Renal cortex interstitium (tissue), 11 donors: ENCODE results near the gene RAB11FIP3. TPM values are rescaled to one million over a fixed set of nuclear protein-coding genes. Genes with fewer than 3 reads are reported as not detected.
"Not testable (repeated sequence)": the region's sequence is repeated elsewhere in the genome, so short reads cannot be mapped to it uniquely, and the experiment has no call there.

ENCODE experiments used
- DNase-seq, 11 donors: peaks; one replicate each; pipeline ENCODE4 v3.0.0-alpha.2; 2013; ENCODE audit warnings: low read depth in 9 of 11, low spot score in 4 of 11; ENCODE audit errors: extremely low read depth in 1 of 11
- polyA plus RNA-seq, 3 donors: library from polyadenylated mRNA; unstranded; fragments of 120-200 nt; gene quantifications; one replicate each; pipeline ENCODE4 v1.2.1, GENCODE V29; 2013; ENCODE audit not compliant: insufficient read length in 3 of 3

Gene RAB11FIP3
- polyA plus RNA-seq, 3 donors, result 96.3 to 159 (median 104) TPM

DNA sequence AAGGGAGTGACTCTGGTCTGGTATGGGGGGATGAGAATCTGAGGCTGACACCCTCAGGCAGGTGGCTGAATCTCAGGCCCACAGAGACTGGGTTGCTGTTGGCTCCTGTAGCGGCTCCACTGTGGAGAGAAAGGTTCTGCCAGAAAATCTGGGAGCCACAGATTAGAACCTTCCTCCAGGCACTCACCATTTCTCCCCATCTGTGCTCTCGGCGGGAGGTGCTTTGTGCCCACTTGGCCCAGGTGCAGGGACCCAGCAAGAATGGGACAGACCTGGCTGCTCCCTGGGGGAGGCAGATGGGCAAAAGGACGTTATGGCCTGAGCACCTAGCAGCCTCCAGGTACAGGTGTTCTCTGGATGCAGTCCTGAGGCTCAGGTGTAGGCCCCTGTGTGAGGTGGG is 20.1 kb downstream of the RAB11FIP3 start:
- no peak for DNase-seq

- no peak for DNase-seq
Measured at GRCh38 chr16:450385-450784, 24.9 kb downstream of the RAB11FIP3 start.

GRCh38 chr16:450785-451512 is 25.5 kb downstream of the RAB11FIP3 start:
- no peak for DNase-seq

DNA sequence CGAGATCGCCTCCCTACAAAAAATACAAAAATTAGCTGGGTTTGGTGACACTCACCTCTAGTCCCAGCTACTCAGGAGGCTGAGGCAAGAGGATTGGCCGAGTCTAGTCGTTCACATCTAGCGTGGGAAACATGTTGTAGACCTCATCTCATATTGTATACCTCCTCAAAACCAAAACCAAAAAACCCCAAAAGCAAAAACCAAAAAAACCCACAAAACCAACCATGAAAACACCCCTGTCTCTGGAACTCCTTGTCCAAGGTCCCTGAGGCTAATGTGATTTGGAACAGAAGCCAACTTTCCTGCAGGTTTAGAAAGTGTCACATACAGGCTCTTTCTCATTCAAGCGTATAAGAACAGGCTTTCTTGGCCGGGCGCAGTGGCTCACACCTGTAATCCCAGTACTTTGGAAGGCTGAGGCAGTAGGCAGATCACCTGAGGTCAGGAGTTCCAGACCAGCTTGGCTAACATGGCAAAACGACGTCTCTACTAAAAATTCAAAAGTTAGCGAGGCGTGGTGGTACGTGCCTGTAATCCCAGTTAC is 29.0 kb downstream of the RAB11FIP3 start:
- no peak for DNase-seq

GRCh38 chr16:455453-455852 is 30.0 kb downstream of the RAB11FIP3 start:
- no peak for DNase-seq

- DNase-seq, result no peak
Measured at GRCh38 chr16:456891-457483, 31.5 kb downstream of the RAB11FIP3 start.

DNA sequence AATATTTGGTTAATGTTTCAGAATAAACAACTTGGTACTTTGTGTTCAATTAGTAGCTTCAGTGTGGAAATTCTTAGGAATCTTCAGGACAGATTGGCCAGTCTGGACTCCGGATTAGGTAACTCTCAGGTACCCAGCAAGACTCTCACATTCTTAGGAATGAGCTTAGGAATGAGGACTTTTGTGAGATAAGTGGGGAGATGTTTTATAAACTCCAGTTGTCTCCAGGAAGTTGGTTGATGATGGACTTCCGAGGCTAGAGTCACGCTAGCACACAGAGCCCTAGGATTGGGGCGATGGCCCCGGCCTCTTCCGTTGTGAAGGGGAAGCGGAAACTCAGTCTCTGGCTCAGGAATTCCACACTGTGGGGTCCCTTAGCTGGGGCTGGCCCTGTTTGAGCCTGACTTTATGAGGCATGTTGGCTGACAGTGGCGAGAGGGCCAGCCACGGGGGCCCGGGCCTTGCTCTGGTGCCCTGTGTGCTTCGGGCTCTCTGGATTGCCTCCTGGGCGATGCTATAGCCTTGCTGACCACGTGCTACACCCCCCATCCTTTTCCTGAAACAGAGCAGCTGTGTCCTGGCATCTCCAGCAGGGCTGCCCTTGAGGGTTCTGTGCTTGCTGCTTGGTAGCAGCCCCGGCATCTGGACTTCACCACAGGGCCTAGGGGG is 32.4 kb downstream of the RAB11FIP3 start:
- DNase-seq, result no peak

- DNase-seq, result no peak
Measured at GRCh38 chr16:459761-460160, 34.3 kb downstream of the RAB11FIP3 start.

GRCh38 chr16:460787-461186 is 35.3 kb downstream of the RAB11FIP3 start:
- no peak for DNase-seq

DNA sequence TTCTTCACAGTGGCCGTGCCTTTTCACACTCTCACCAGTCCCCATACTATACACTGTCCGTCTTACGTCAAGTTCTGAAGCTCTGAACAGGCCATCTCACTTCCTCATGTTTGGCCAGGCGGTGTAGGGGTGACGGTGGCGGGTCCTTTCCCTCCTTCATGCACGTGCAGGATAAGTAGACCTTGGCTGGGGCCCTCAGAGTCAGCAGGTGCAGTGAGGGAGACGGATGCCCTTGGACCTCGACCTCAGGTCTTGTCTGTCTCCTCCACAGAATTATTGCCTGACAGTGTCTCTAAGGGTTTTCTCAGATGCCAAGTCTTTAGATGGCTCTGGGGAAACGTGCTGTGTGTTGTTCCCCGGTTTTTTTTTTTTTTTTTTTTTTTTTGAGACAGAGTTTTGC is 37.6 kb downstream of the RAB11FIP3 start:
- DNase-seq, result no peak

- DNase-seq, result no peak
Measured at GRCh38 chr16:466651-467050, 41.2 kb downstream of the RAB11FIP3 start.

GRCh38 chr16:467249-467871 is 41.9 kb downstream of the RAB11FIP3 start:
- not testable (repeated sequence) for DNase-seq

- no peak for DNase-seq
Measured at GRCh38 chr16:468068-468821, 42.8 kb downstream of the RAB11FIP3 start.

- DNase-seq, result not testable (repeated sequence)
Measured at GRCh38 chr16:469459-469858, 44.0 kb downstream of the RAB11FIP3 start.

GRCh38 chr16:470418-470817 is 45.0 kb downstream of the RAB11FIP3 start:
- no peak for DNase-seq

DNA sequence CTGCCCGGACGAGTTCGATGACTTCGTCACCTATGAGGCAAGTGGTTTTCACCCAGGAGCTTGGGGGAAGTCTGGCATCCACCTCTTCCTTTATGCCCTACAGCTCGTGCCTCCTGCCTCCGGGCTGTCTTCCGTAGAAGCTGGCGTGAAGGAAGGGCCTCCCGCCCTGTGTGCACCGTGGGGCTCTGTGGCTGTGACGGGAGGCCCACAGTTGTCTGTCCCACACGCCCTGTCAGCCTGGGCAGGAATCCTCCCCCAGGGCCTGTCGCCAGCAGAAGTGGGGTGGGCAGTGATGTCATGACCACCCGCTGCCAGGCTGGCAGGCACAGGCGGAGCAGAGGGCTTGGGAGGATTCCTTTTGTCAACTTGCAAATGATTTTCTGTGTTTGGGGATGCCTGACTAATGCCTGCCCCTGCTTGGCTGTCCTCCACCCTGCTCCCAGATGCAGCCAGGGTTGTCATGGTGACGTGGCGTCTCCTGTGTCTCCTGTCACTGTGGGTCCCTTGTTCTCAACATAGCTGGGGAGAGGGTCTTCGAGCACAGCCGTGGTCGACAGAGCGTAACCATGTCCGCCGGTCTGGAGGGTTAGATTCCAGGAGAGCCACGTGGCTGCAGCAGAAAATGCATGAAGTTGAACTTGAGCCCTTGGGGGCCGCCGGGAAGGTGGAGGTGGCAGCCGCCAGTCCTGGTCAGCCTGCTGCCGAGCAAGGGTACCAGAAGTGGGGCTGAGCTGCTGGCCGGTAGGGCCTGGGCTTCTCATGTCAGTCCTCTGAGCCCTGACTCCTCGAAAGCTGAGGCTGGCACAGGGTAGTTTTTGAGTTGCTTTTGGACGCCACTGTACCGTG is 46.1 kb downstream of the RAB11FIP3 start:
- peak in 1 of 11 donors; percentile 79 for DNase-seq

DNA sequence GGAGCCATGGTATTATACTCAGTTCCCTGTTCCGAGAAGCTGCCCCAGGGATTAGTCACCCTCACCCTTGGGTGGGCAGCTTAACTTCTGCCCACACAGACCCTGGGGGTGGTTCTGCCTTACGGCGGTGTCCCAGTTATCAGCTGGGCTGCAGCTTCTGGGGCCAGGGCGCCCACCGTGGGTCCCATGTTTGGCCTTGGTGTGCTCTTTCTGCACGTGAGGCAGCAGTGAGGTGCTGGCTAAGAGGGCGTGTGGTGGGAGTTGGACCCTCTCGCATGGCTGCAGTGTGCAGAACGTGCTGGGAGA is 46.7 kb downstream of the RAB11FIP3 start:
- DNase-seq, result no peak
